Lower lobe of right lung (tissue), 2 donors: Measurements from ENCODE around the gene SLC8A3. TPM values are rescaled to one million over a fixed set of nuclear protein-coding genes. Genes with fewer than 3 reads are reported as not detected.

Source experiments
- ATAC-seq, 2 donors: fragments of 200-7000 bp; cut with Tn5 transposase; one replicate each; pipeline ENCODE4 v1.9.1; 2020 to 2022; ENCODE audit warnings: mild to moderate bottlenecking in 2 of 2, moderate library complexity in 2 of 2
- DNase-seq: peaks from one replicate; pipeline ENCODE4 v3.0.0-alpha.2; 2020
- H3K27ac ChIP-seq: fragments of 200-600 bp; one replicate; pipeline ENCODE4 v1.8.0; 2022
- H3K27me3 ChIP-seq: fragments of 200-600 bp; one replicate; pipeline ENCODE4 v1.8.0; 2022; ENCODE audit warnings: low read depth
- H3K36me3 ChIP-seq: fragments of 200-600 bp; one replicate; pipeline ENCODE4 v1.8.0; 2022; ENCODE audit warnings: mild to moderate bottlenecking
- H3K4me1 ChIP-seq: fragments of 200-600 bp; one replicate; pipeline ENCODE4 v1.8.0; 2022
- H3K4me3 ChIP-seq: fragments of 200-600 bp; one replicate; pipeline ENCODE4 v1.8.0; 2022; ENCODE audit warnings: mild to moderate bottlenecking
- H3K9me3 ChIP-seq: fragments of 200-600 bp; one replicate; pipeline ENCODE4 v1.8.0; 2022
- intact Hi-C: fragments of 100-400 bp; cut with DNase I; formaldehyde crosslinking; loops from one replicate; pipeline ENCODE4 v1.11.0; 2022
- total RNA-seq: library from RNA; stranded (reverse); fragmentation: NEBNext Ultra II Directional; extraction: Animal tissue kit (Norgen Biotek cat#: 25700); gene quantifications from one replicate; pipeline ENCODE4 v1.2.1, GENCODE V29; 2021
- TF ChIP-seq, protein P1 (sequence below): fragments of 200-600 bp; IDR thresholded peaks from one replicate; pipeline ENCODE4 v1.8.0; 2022; ENCODE audit warnings: antibody characterized with exemption, mild to moderate bottlenecking
- donor health status: DM: no; HTN: yes; CAD: no; lungs with severe emphysema.

The SLC8A3 gene
- total RNA-seq, 1 donor from 2014 or later, result 1.9 TPM

DNA sequence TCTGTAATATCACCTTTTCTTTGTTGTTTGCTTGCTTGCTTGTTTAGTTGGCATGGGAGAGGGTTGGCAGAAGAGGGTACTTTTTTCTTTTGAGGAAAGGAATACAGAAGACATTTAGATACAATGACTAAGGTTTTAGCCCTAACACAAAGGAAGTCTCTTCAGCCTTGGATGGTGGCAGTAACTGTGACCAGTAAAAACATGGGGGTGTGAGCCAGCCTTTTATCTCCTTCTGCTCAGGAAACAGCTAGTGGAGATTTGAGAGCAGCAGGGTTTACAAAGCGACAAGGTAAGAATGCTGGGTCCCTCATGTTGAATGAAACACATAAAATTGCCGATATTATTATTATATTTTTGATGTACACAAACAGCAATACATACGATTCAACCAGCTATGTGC, 40.4 kb downstream of the SLC8A3 start:
- Histone ChIP-seq H3K4me3 (no peak overlapping the region), H3K27ac (no peak overlapping the region), H3K4me1 (no peaks in the 10 kb centered on the region), H3K27me3 (peaks cover 7% of the 10 kb centered on the region), H3K36me3 (no peaks in the 10 kb centered on the region), H3K9me3 (no peaks in the 10 kb centered on the region)
- ATAC-seq (no peak), DNase-seq (no peak)
- intact Hi-C loops, result no loop called here
- TF ChIP-seq, protein P1, sequence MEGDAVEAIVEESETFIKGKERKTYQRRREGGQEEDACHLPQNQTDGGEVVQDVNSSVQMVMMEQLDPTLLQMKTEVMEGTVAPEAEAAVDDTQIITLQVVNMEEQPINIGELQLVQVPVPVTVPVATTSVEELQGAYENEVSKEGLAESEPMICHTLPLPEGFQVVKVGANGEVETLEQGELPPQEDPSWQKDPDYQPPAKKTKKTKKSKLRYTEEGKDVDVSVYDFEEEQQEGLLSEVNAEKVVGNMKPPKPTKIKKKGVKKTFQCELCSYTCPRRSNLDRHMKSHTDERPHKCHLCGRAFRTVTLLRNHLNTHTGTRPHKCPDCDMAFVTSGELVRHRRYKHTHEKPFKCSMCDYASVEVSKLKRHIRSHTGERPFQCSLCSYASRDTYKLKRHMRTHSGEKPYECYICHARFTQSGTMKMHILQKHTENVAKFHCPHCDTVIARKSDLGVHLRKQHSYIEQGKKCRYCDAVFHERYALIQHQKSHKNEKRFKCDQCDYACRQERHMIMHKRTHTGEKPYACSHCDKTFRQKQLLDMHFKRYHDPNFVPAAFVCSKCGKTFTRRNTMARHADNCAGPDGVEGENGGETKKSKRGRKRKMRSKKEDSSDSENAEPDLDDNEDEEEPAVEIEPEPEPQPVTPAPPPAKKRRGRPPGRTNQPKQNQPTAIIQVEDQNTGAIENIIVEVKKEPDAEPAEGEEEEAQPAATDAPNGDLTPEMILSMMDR, result no peak

DNA sequence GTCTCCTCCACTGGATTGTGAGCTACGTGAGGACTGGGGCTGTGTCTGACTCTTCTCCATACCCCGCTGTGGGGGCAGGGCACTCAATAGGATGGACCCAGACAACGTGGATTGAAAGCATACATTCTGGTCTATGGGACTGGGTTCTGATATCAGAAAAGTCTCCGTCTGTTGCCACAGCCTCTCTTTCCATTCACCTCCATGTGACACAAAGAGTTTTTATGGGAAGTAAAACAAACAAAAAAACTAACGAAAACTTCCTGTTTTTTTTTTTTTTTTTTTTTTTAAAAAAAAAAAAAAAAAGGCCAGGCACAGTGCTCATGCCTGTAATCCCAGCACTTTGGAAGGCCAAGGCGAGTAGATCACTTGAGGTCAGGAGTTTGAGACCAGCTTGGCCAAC, 44.7 kb downstream of the SLC8A3 start:
- TF ChIP-seq, protein P1, result no peak
- ATAC-seq (no peak), DNase-seq (no peak)
- no peaks in the 10 kb centered on the region for H3K9me3 ChIP-seq
- H3K36me3 ChIP-seq, result no peaks in the 10 kb centered on the region
- intact Hi-C loops, result no loop called here
- no peak overlapping the region for H3K27ac ChIP-seq
- no peak overlapping the region for H3K4me3 ChIP-seq
- H3K4me1 ChIP-seq, result no peaks in the 10 kb centered on the region
- peaks cover 8% of the 10 kb centered on the region for H3K27me3 ChIP-seq

DNA sequence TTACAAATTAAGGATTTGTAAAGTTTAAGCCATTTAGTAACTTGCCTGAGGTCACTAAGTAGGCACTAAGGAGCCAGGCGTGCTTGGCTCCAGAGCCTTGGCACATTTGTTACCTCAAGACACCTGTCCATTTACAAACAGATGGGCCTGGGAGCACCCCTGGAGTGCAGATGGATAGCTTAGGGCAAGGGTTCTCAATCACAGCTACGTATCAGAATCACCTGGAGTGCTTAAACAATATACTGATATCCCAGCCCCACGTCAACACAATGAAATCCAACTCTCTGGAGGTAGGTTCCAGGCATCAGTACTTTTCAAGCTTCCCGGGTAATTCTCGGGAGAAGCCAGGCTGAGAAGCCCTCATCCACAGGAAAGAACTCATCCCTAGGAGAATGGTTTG, 45.4 kb downstream of the SLC8A3 start:
- no peak overlapping the region for H3K4me3 ChIP-seq
- H3K9me3 ChIP-seq, result no peaks in the 10 kb centered on the region
- no peaks in the 10 kb centered on the region for H3K36me3 ChIP-seq
- H3K27ac ChIP-seq, result no peak overlapping the region
- intact Hi-C loops, result no loop called here
- DNase-seq (no peak), ATAC-seq (no peak)
- TF ChIP-seq, protein P1, result no peak
- peaks cover 12% of the 10 kb centered on the region for H3K27me3 ChIP-seq
- no peaks in the 10 kb centered on the region for H3K4me1 ChIP-seq

DNA sequence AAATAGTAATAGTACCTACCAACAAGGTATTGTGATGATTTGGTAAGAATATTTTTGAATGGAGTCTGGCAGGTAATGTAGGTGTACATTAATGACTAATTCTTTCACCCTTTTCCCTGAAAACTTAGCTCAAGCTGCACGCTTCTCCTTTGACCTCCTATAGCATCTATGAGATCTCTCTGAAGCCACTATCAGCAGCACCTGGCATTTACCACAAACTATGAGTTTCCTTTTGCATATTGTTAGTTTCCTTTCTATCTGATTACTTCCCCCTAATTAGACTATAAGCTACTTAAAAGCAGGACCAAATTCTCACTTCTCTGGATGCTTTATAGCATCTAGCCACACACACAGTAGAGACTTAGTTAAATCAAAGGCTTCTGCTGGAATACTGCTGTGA, 48.1 kb downstream of the SLC8A3 start:
- ATAC-seq, result no peak
- intact Hi-C loops, result no loop called here

DNA sequence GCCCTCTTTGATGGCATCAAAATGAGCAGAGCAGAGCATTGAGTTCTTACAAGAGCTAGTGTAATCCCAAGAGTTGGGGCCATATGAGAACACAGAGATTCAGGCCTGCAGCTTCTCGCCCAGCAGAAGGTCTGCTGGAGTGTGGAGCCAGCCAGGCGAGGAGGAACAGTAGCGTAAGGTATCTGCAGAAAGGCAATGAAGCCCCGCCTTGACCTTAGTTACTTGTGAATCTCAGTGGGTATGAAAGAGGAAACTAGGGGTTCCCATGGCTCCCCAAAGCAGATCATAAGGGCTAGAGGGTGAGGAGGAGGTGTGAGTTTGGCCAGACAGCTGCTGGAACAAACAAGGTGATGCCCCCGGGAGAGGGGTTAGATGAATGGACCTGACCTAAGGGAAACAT, 49.4 kb downstream of the SLC8A3 start:
- Histone ChIP-seq H3K27ac (no peak overlapping the region), H3K4me3 (no peak overlapping the region), H3K4me1 (no peaks in the 10 kb centered on the region), H3K9me3 (no peaks in the 10 kb centered on the region), H3K27me3 (peaks cover 12% of the 10 kb centered on the region), H3K36me3 (no peaks in the 10 kb centered on the region)
- no peak for ATAC-seq
- no peak for DNase-seq
- intact Hi-C loops, result no loop called here
- TF ChIP-seq, protein P1, result no peak

More for the DNA sequence above, 48.1 kb downstream of the SLC8A3 start:
- no peak for DNase-seq
- no peaks in the 10 kb centered on the region for H3K4me1 ChIP-seq
- H3K9me3 ChIP-seq, result no peaks in the 10 kb centered on the region
- TF ChIP-seq, protein P1, result no peak
- no peaks in the 10 kb centered on the region for H3K36me3 ChIP-seq
- peaks cover 8% of the 10 kb centered on the region for H3K27me3 ChIP-seq
- no peak overlapping the region for H3K27ac ChIP-seq
- H3K4me3 ChIP-seq, result no peak overlapping the region

DNA sequence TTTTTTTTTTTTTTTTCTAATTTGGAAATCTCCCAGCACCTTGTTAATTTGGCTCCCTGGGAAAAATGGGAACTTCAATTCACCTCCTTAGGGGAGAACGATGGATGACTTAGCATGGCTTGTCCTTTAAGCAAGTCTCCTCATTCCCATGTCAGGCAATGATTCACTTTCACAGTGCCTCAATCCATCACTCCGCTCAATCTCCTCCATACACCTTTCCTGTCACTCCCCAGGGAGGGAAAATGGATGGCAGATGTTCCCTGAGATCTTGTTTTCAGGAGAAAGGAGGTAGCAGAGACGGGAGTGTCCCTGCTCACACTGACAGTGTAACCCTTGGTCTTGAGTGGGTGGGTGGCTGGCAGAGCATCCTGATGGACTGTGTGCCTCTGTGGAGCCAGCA, 51.0 kb downstream of the SLC8A3 start:
- H3K27ac ChIP-seq, result no peak overlapping the region
- TF ChIP-seq, protein P1, result no peak
- H3K4me3 ChIP-seq, result no peak overlapping the region
- no peak for DNase-seq
- no peaks in the 10 kb centered on the region for H3K4me1 ChIP-seq
- intact Hi-C loops, result no loop called here
- peaks cover 17% of the 10 kb centered on the region for H3K27me3 ChIP-seq
- no peaks in the 10 kb centered on the region for H3K36me3 ChIP-seq
- ATAC-seq, result no peak
- H3K9me3 ChIP-seq, result no peaks in the 10 kb centered on the region
